Measurements from ENCODE around the gene DNAJC7. TPM values are rescaled to one million over a fixed set of nuclear protein-coding genes. Genes with fewer than 3 reads are reported as not detected.

DNAJC7 gene
- total RNA-seq, 1 experiment from 2014 or later = 94.6 TPM

DNA sequence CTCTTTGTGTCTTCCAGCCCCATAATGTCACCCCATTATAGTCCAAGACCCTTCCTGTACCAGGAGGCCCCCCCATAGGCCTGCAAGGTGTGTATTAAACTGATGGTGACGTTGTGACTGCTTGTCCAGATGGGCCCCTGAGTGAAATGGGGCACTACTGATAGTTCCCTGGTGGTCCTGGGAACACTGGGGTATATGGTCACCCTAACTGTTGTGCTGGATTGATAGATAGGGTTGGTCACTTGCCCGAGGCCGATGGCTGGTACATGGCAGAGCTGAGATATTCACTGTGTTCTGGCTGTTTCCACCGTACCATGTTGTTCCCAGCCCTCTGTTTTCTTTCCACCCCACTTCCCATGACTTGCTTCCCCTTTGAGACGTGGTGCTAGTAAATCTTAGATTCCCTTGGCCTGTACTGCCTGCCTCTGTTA lies 46.3 kb downstream of the DNAJC7 start:
- no peak for TF ChIP-seq CTCF (conservative IDR thresholded peaks at IDR 0.05; ENCODE audit: low read depth, low read length)
- no peak for TF ChIP-seq EZH2 (IDR thresholded peaks at IDR 0.05; ENCODE audit: borderline replicate concordance, low read depth, low read length, poor library complexity, severe bottlenecking)
- Histone ChIP-seq H3K4me1 (ENCODE audit: insufficient read depth, low read length, poor library complexity, severe bottlenecking) (no peaks in the 10 kb centered on the region), H3K4me3 (ENCODE audit: low read depth, low read length, poor library complexity, severe bottlenecking) (no peak overlapping the region), H3K36me3 (ENCODE audit: insufficient read depth, low read length, poor library complexity, severe bottlenecking) (peaks cover 23% of the 10 kb centered on the region), H3K9me3 (ENCODE audit: low read depth, low read length, poor library complexity, severe bottlenecking) (no peaks in the 10 kb centered on the region), H3K27me3 (replicated peaks; ENCODE audit: insufficient read depth, low read depth, low read length, poor library complexity) (no peaks in the 10 kb centered on the region), H3K27ac (ENCODE audit: low read depth, low read length, poor library complexity, severe bottlenecking) (no peak overlapping the region)
- BruUV-seq (replicated peaks) = no TSS peak
- CTCF ChIA-PET = no interaction called here
- POLR2A ChIA-PET (ENCODE audit: low non-redundant PET) = no interaction called here
- intact Hi-C loops (cut with micrococcal nuclease; ENCODE audit: unreplicated experiment) = no loop called here
- DNase-seq (ENCODE audit: low spot score) = no peak

GRCh38 chr17:41968676-41969075 lies 48.6 kb downstream of the DNAJC7 start:
- no peak for TF ChIP-seq CTCF (conservative IDR thresholded peaks at IDR 0.05; ENCODE audit: low read depth, low read length)
- TF ChIP-seq EZH2 (IDR thresholded peaks at IDR 0.05; ENCODE audit: borderline replicate concordance, low read depth, low read length, poor library complexity, severe bottlenecking) = no peak
- intact Hi-C loops (cut with micrococcal nuclease; ENCODE audit: unreplicated experiment) = loop anchor here (5.0 kb wide), 1 partner anchor 149 kb away; no protein-coding TSS in a partner anchor
- DNase-seq (ENCODE audit: low spot score) = no peak
- Histone ChIP-seq H3K4me3 (ENCODE audit: low read depth, low read length, poor library complexity, severe bottlenecking) (no peak overlapping the region), H3K27ac (ENCODE audit: low read depth, low read length, poor library complexity, severe bottlenecking) (no peak overlapping the region), H3K4me1 (ENCODE audit: insufficient read depth, low read length, poor library complexity, severe bottlenecking) (no peaks in the 10 kb centered on the region), H3K36me3 (ENCODE audit: insufficient read depth, low read length, poor library complexity, severe bottlenecking) (peaks cover 11% of the 10 kb centered on the region), H3K9me3 (ENCODE audit: low read depth, low read length, poor library complexity, severe bottlenecking) (no peaks in the 10 kb centered on the region), H3K27me3 (replicated peaks; ENCODE audit: insufficient read depth, low read depth, low read length, poor library complexity) (no peaks in the 10 kb centered on the region)
- ChIA-PET POLR2A (ENCODE audit: low non-redundant PET) (no interaction called here), CTCF (no interaction called here)
- BruUV-seq (replicated peaks) = no TSS peak

- ChIA-PET CTCF (no interaction called here), POLR2A (ENCODE audit: low non-redundant PET) (no interaction called here)
- intact Hi-C loops (cut with micrococcal nuclease; ENCODE audit: unreplicated experiment) = loop anchor here (5.0 kb wide), 1 partner anchor 149 kb away; no protein-coding TSS in a partner anchor
- no peak for DNase-seq (ENCODE audit: low spot score)
- no TSS peak for BruUV-seq (replicated peaks)
- no peaks in the 10 kb centered on the region for H3K4me1 ChIP-seq (ENCODE audit: insufficient read depth, low read length, poor library complexity, severe bottlenecking)
- H3K4me3 ChIP-seq (ENCODE audit: low read depth, low read length, poor library complexity, severe bottlenecking) = peak overlapping the region; percentile 66
- H3K27ac ChIP-seq (ENCODE audit: low read depth, low read length, poor library complexity, severe bottlenecking) = no peak overlapping the region
- no peaks in the 10 kb centered on the region for H3K27me3 ChIP-seq (replicated peaks; ENCODE audit: insufficient read depth, low read depth, low read length, poor library complexity)
- TF ChIP-seq CTCF (conservative IDR thresholded peaks at IDR 0.05; ENCODE audit: low read depth, low read length) (no peak), EZH2 (IDR thresholded peaks at IDR 0.05; ENCODE audit: borderline replicate concordance, low read depth, low read length, poor library complexity, severe bottlenecking) (no peak)
- H3K9me3 ChIP-seq (ENCODE audit: low read depth, low read length, poor library complexity, severe bottlenecking) = no peaks in the 10 kb centered on the region
- peaks cover 11% of the 10 kb centered on the region for H3K36me3 ChIP-seq (ENCODE audit: insufficient read depth, low read length, poor library complexity, severe bottlenecking)
These were observed 49.2 kb downstream of the DNAJC7 start for GRCh38 chr17:41967921-41968578.

Measured in A673 (cell line).